Endothelial cell of umbilical vein (primary cell): Measurements from ENCODE around the gene ADGRD1. TPM values are rescaled to one million over a fixed set of nuclear protein-coding genes. Genes with fewer than 3 reads are reported as not detected.

Source experiments
- BruUV-seq: library from RNA; stranded (reverse); fragments of 400-500 nt; replicated peaks from 2 replicates; lab custom pipeline; 2021; lab: Mats Ljungman, UMichigan
- CTCF ChIA-PET: fragments of 300-600, 350-600 bp; sonication (Branson Sonifier 250); formaldehyde crosslinking; loops from one replicate; lab custom pipeline; 2021; ENCODE audit warnings: antibody characterized with exemption, inconsistent platforms; lab: Charles Lee
- POLR2A ChIA-PET: fragments of 300-600, 350-600 bp; sonication (Branson Sonifier 250); formaldehyde crosslinking; loops from one replicate; lab custom pipeline; 2021; ENCODE audit warnings: antibody characterized with exemption, inconsistent platforms; lab: Charles Lee
- DNase-seq: peaks from one replicate; pipeline ENCODE4 v3.0.0-alpha.2; 2011; ENCODE audit warnings: low read depth, low spot score
- FAIRE-seq: peaks from 2 replicates; lab custom pipeline; 2011; peaks lifted over from hg19 to GRCh38; lab: Jason Lieb, UNC
- H2AFZ ChIP-seq: 2 replicates; pipeline ENCODE4 v1.6.0; 2012; ENCODE audit warnings: low read depth, low read length, control low read depth, inconsistent platforms
- H3K27ac ChIP-seq: 2 replicates; pipeline ENCODE4 v1.5.1; 2011; ENCODE audit warnings: low read depth, mild to moderate bottlenecking, control low read depth, low read length, moderate library complexity; ENCODE audit not compliant: insufficient read depth
- H3K27me3 ChIP-seq, 2 experiments: 2 replicates each; pipeline versions ENCODE4 v1.6.0 to v1.6.1; 2011; ENCODE audit warnings: low read length in 2 of 2, mixed read lengths in 1 of 2; ENCODE audit not compliant: control insufficient read depth in 2 of 2, insufficient read depth in 2 of 2
- H3K36me3 ChIP-seq, 2 experiments: 2 replicates in 1 of 2; 3 replicates in 1 of 2; pipeline ENCODE4 v1.5.1; 2011; ENCODE audit warnings: low read length in 2 of 2, mild to moderate bottlenecking in 1 of 2, moderate library complexity in 1 of 2; ENCODE audit not compliant: control insufficient read depth in 2 of 2, insufficient read depth in 2 of 2; ENCODE audit errors: extremely low read depth in 1 of 2
- H3K4me1 ChIP-seq: 3 replicates; pipeline ENCODE4 v1.5.1; 2011; ENCODE audit warnings: mild to moderate bottlenecking, low read length; ENCODE audit not compliant: control insufficient read depth, insufficient read depth; ENCODE audit errors: extremely low read depth
- H3K4me2 ChIP-seq: 2 replicates; pipeline ENCODE4 v1.6.1; 2011; ENCODE audit warnings: low read length, control low read depth, mixed read lengths; ENCODE audit not compliant: insufficient read depth
- H3K4me3 ChIP-seq, 3 experiments: fragments of 200-600 bp in 1 of 3; sonication (generic), shearing (Covaris generic) in 1 of 3; replicated peaks in 1 of 3; 2 replicates each; pipeline ENCODE4 v1.5.1; 2011 to 2016; ENCODE audit warnings: control low read depth in 3 of 3, low read length in 3 of 3, mild to moderate bottlenecking in 2 of 3, inconsistent platforms in 1 of 3, low read depth in 1 of 3, moderate library complexity in 1 of 3; ENCODE audit not compliant: insufficient read depth in 1 of 3
- H3K79me2 ChIP-seq: 2 replicates; pipeline ENCODE4 v1.6.0; 2012; ENCODE audit warnings: low read length, inconsistent platforms; ENCODE audit not compliant: control insufficient read depth, insufficient read depth
- H3K9ac ChIP-seq: replicated peaks from 2 replicates; pipeline ENCODE3; 2011; ENCODE audit warnings: low read length, control low read depth; ENCODE audit not compliant: insufficient read depth; ENCODE audit errors: extremely low read depth
- H3K9me1 ChIP-seq: replicated peaks from 3 replicates; pipeline ENCODE4 v1.6.0; 2011; ENCODE audit warnings: mild to moderate bottlenecking, low read length; ENCODE audit not compliant: control insufficient read depth, insufficient read depth; ENCODE audit errors: extremely low read depth
- H3K9me3 ChIP-seq: replicated peaks from 2 replicates; pipeline ENCODE4 v1.5.1; 2012; ENCODE audit warnings: low read length, inconsistent platforms; ENCODE audit not compliant: control insufficient read depth, insufficient read depth
- H4K20me1 ChIP-seq: replicated peaks from 2 replicates; pipeline ENCODE3; 2011; ENCODE audit warnings: mild to moderate bottlenecking, low read length; ENCODE audit not compliant: control insufficient read depth, insufficient read depth; ENCODE audit errors: extremely low read depth
- CTCF ChIP-seq, 2 donors: IDR thresholded peaks; 1 replicate in 1 of 2; 2 replicates in 1 of 2; pipeline ENCODE4 v1.5.1; 2011; ENCODE audit warnings: low read length in 2 of 2, mild to moderate bottlenecking in 2 of 2, moderate library complexity in 2 of 2, control low read depth in 1 of 2, inconsistent platforms in 1 of 2, low read depth in 1 of 2; ENCODE audit not compliant: insufficient read depth in 1 of 2; ENCODE audit errors: extremely low read depth in 1 of 2
- EZH2 ChIP-seq: IDR thresholded peaks from 2 replicates; pipeline ENCODE4 v1.6.1; 2012; ENCODE audit warnings: borderline replicate concordance, low read depth, mild to moderate bottlenecking, moderate library complexity, low read length, inconsistent platforms; ENCODE audit not compliant: severe bottlenecking
- FOS ChIP-seq: IDR thresholded peaks from 2 replicates; pipeline ENCODE4 v1.6.1; 2011; ENCODE audit warnings: mild to moderate bottlenecking, low read length, moderate library complexity, borderline replicate concordance; ENCODE audit not compliant: insufficient read depth
- GATA2 ChIP-seq: IDR thresholded peaks from 2 replicates; pipeline ENCODE4 v1.7.0; 2011; ENCODE audit warnings: low read depth, mild to moderate bottlenecking, moderate library complexity, mixed read lengths, low read length; ENCODE audit not compliant: insufficient read length, insufficient read depth
- JUN ChIP-seq: IDR thresholded peaks from 2 replicates; pipeline ENCODE4 v1.6.1; 2011; ENCODE audit warnings: borderline replicate concordance, low read depth; ENCODE audit not compliant: insufficient read length, insufficient read depth
- MYC ChIP-seq: IDR thresholded peaks from one replicate; pipeline ENCODE4 v1.6.1; 2011; ENCODE audit warnings: mild to moderate bottlenecking, low read depth, low read length
- POLR2A ChIP-seq: IDR thresholded peaks from 2 replicates; pipeline ENCODE4 v1.6.1; 2012; ENCODE audit warnings: low read depth, mild to moderate bottlenecking, control low read depth, low read length
- POLR2AphosphoS5 ChIP-seq: IDR thresholded peaks from 2 replicates; pipeline ENCODE4 v1.6.1; 2012; ENCODE audit warnings: low read depth, mild to moderate bottlenecking, control low read depth, low read length, moderate library complexity; ENCODE audit not compliant: insufficient read depth
- dilution Hi-C: fragments of 300-500 bp; cut with MboI; formaldehyde crosslinking; loops from one replicate; pipeline ENCODE4 v1.15.0; 2019; ENCODE audit warnings: low sequenced_read_pairs; ENCODE audit not compliant: extremely low pct_ligation_motif_present
- intact Hi-C: fragments of 100-400 bp; cut with micrococcal nuclease; formaldehyde crosslinking; loops from one replicate; pipeline ENCODE4 v1.10.0; 2022
- polyA plus RNA-seq, 4 experiments: library from polyadenylated mRNA; depleted of rRNA in 3 of 4; stranded (reverse) in 3 of 4; unstranded in 1 of 4; fragments of >200 nt; gene quantifications; 2 replicates each; pipeline versions ENCODE4 v1.2.1 to v1.2.3, GENCODE V29; 2011 to 2012; ENCODE audit warnings: missing spikeins in 1 of 4
- total RNA-seq: library from RNA; stranded (reverse); gene quantifications from 2 replicates; pipeline ENCODE4 v1.2.3, GENCODE V29; 2021
- TF ChIP-seq, protein P1 (sequence below): IDR thresholded peaks from 2 replicates; pipeline ENCODE4 v1.6.1; 2011; ENCODE audit not compliant: insufficient read depth, insufficient read length

The ADGRD1 gene
- total and polyA plus RNA-seq, 2 donors (not counting 3 experiments of a cell fraction or from before 2014, with no cell fraction given): 0.07 TPM; not detected in 1

GRCh38 chr12:130969223-130969622 is 15.5 kb downstream of the ADGRD1 start:
- CTCF ChIA-PET: no interaction called here
- BruUV-seq: no TSS peak
- POLR2A ChIA-PET: no interaction called here

More at GRCh38 chr12:130969223-130969622, 15.5 kb downstream of the ADGRD1 start:
- Histone ChIP-seq H3K9ac (no peak overlapping the region), H3K4me3 (no peak overlapping the region), H3K4me1 (no peaks in the 10 kb centered on the region), H3K9me3 (no peaks in the 10 kb centered on the region), H3K27me3 (no peaks in the 10 kb centered on the region), H4K20me1 (no peaks in the 10 kb centered on the region), H3K36me3 (no peaks in the 10 kb centered on the region), H3K79me2 (no peaks in the 10 kb centered on the region), H3K9me1 (no peaks in the 10 kb centered on the region), H3K27ac (no peak overlapping the region), H3K4me2 (no peak overlapping the region), H2AFZ (no peak overlapping the region)
- intact Hi-C loops (no loop called here), dilution Hi-C loops (no loop called here)
- TF ChIP-seq POLR2A (no peak), CTCF (IDR thresholded peaks at IDR 0.05; ENCODE audit: extremely low read depth in 1 of 2, insufficient read depth in 1 of 2, low read depth in 1 of 2, low read length in 2 of 2) (no peak), JUN (no peak), EZH2 (no peak), MYC (no peak), FOS (no peak), POLR2AphosphoS5 (no peak), GATA2 (no peak)
- TF ChIP-seq, protein P1, sequence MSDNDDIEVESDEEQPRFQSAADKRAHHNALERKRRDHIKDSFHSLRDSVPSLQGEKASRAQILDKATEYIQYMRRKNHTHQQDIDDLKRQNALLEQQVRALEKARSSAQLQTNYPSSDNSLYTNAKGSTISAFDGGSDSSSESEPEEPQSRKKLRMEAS: no peak
- DNase-seq (no peak), FAIRE-seq (no peak)
